Uterus (tissue), 4 donors: ENCODE results near the gene SIPA1. TPM values are rescaled to one million over a fixed set of nuclear protein-coding genes. Genes with fewer than 3 reads are reported as not detected.
A peak's percentile ranks its signal among the peaks of the same experiment; 100 is the strongest.
"Not testable (repeated sequence)": the region's sequence is repeated elsewhere in the genome, so short reads cannot be mapped to it uniquely, and the experiment has no call there.

Source experiments
- DNase-seq, 2 donors: peaks; one replicate each; pipeline ENCODE4 v3.0.0-alpha.2; 2019 to 2020
- H3K27ac ChIP-seq, 2 donors: fragments of 200-600 bp; sonication (generic); 1 replicate in 1 of 2; 2 replicates in 1 of 2; pipeline ENCODE4 v1.5.1; 2016 to 2018
- H3K27me3 ChIP-seq, 2 donors: fragments of 200-600 bp; sonication (generic); one replicate each; pipeline ENCODE4 v1.5.1; 2018 to 2019; ENCODE audit warnings: control low read depth in 1 of 2
- H3K36me3 ChIP-seq, 2 donors: fragments of 200-600 bp; sonication (generic); one replicate each; pipeline ENCODE4 v1.5.1; 2019; ENCODE audit warnings: control low read depth in 1 of 2
- H3K4me1 ChIP-seq, 2 donors: fragments of 200-600 bp; sonication (generic); one replicate each; pipeline ENCODE4 v1.5.1; 2018 to 2019; ENCODE audit warnings: control low read depth in 1 of 2
- H3K4me3 ChIP-seq, 2 donors: fragments of 200-600 bp; sonication (generic); 1 replicate in 1 of 2; 2 replicates in 1 of 2; pipeline ENCODE4 v1.5.1; 2018 to 2019; ENCODE audit warnings: mild to moderate bottlenecking in 1 of 2
- H3K9me3 ChIP-seq, 2 donors: fragments of 200-600 bp; sonication (generic); one replicate each; pipeline ENCODE4 v1.5.1; 2019; ENCODE audit warnings: control low read depth in 1 of 2
- POLR2A ChIP-seq, 2 donors: fragments of 450-650 bp; IDR thresholded peaks; one replicate each; pipeline ENCODE4 v1.6.1; 2016; ENCODE audit warnings: antibody characterized with exemption in 2 of 2, mild to moderate bottlenecking in 1 of 2, moderate library complexity in 1 of 2
- intact Hi-C: fragments of 100-400 bp; cut with DNase I; formaldehyde crosslinking; loops from one replicate; pipeline ENCODE4 v1.15.1; 2023; ENCODE audit warnings: low total_unique reads
- total RNA-seq, 4 donors: library from RNA; depleted of rRNA in 3 of 4; stranded (reverse); fragments of >200 nt in 3 of 4; gene quantifications; one replicate each; pipeline versions ENCODE4 v1.1.0 to v1.2.4, GENCODE V29; 2014 to 2023
- TF ChIP-seq, protein P1 (sequence below), 4 experiments: fragments of 200-600 bp in 2 of 4; fragments of 450-650 bp in 2 of 4; sonication (generic) in 2 of 4; IDR thresholded peaks; one replicate each; pipeline ENCODE4 v1.5.1; 2016 to 2019; ENCODE audit warnings: antibody characterized with exemption in 4 of 4, mild to moderate bottlenecking in 2 of 4, moderate library complexity in 1 of 4
- donor health status: DM: yes; HTN: yes; CAD: no.

The SIPA1 gene
- total RNA-seq, 4 donors from 2014 or later: 11.2 to 60.1 (median 27.0) TPM

DNA sequence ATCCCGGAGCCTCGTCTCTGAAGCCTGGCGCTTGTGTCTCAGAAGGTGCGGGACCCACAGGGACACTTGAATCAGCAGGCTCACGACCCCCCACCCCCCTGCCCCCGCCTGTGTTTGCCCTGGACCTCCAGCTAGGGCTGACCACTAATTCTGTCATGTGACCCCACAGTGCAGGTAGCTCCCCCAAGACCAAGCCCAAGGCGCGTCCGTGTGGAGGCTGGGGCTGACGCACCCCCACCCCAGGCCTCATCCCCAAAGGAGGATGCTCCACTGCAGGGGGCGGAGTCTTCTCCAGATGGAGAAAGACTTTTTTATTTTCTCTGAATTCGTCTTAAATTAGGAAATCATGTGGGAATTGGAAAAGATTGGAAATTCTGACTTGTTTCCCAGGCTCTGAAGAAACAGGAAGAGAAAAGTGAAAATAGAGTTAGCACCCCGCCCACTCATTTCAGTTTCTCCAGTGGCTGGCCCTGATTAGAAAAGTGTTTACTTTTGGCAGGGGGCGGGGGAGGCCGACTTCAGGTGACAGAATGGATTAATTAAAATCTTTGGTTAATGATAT, 25.8 kb downstream of the SIPA1 start:
- no peaks in the 10 kb centered on the region for H3K36me3 ChIP-seq
- H3K4me3 ChIP-seq: peak overlapping the region; percentile 87 to 88
- TF ChIP-seq POLR2A (IDR thresholded peaks at IDR 0.05): no peak
- TF ChIP-seq, protein P1, sequence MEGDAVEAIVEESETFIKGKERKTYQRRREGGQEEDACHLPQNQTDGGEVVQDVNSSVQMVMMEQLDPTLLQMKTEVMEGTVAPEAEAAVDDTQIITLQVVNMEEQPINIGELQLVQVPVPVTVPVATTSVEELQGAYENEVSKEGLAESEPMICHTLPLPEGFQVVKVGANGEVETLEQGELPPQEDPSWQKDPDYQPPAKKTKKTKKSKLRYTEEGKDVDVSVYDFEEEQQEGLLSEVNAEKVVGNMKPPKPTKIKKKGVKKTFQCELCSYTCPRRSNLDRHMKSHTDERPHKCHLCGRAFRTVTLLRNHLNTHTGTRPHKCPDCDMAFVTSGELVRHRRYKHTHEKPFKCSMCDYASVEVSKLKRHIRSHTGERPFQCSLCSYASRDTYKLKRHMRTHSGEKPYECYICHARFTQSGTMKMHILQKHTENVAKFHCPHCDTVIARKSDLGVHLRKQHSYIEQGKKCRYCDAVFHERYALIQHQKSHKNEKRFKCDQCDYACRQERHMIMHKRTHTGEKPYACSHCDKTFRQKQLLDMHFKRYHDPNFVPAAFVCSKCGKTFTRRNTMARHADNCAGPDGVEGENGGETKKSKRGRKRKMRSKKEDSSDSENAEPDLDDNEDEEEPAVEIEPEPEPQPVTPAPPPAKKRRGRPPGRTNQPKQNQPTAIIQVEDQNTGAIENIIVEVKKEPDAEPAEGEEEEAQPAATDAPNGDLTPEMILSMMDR (IDR thresholded peaks at IDR 0.05): no peak
- no peaks in the 10 kb centered on the region for H3K27me3 ChIP-seq
- peak; percentile 80 to 85 for DNase-seq
- intact Hi-C loops: no loop called here
- H3K9me3 ChIP-seq: no peaks in the 10 kb centered on the region
- peak overlapping the region; percentile 98 to 100 for H3K27ac ChIP-seq
- H3K4me1 ChIP-seq: peaks cover 7 to 11% of the 10 kb centered on the region in 2 donors

DNA sequence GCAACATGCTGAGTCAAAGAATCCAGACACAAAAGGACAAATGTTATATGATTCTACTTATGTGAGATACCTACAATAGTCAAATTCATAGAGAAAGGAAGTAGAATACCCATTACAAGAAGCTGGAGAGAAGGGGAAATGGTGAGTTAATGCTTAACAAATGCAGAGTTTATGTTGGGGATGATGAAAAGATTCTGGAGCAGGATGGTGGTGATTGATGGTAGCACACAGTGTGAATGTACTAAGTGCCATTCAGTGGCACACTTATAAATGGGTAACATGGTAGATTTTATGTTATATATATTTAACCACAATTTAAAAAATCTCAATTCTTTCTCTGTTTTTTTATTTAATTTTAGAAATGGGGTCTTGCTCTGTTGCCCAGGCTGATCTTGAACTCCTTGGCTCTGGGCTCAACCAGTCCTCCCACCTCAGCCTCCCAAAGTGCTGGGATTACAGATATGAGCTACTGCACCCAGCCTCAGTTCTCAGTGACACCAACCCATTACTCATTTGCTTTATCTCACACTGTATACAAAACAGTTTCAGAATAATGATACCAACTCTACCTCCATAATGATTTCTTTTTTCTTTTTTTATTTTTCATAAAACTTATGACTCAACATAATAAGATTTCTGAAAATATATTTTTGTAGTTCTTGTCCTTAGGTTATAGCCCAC, 34.4 kb downstream of the SIPA1 start:
- Histone ChIP-seq H3K4me3 (no peak overlapping the region), H3K4me1 (no peaks in the 10 kb centered on the region), H3K27ac (no peak overlapping the region), H3K27me3 (no peaks in the 10 kb centered on the region), H3K36me3 (no peaks in the 10 kb centered on the region), H3K9me3 (no peaks in the 10 kb centered on the region)
- TF ChIP-seq, protein P1 (IDR thresholded peaks at IDR 0.05): no peak
- no peak for TF ChIP-seq POLR2A (IDR thresholded peaks at IDR 0.05)
- intact Hi-C loops: no loop called here
- DNase-seq: no peak

DNA sequence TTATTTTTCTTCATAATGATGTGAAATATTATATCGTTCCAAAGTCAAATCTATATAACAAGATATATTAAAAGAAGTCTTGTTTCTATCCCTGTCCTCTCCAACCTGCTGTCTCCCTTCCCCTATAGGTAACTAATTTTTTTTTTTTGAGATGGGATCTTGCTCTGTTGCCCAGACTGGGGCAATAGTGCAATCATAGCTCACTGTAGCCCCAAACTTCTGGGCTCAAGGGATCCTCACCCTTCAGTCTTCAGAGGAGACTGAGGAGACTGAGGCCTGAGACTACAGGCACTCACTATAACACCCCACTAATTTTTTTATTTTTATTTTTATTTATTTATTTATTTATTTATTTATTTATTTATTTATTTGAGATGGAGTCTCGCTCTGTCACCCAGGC, 35.1 kb downstream of the SIPA1 start:
- TF ChIP-seq, protein P1 (IDR thresholded peaks at IDR 0.05): no peak
- no peak for TF ChIP-seq POLR2A (IDR thresholded peaks at IDR 0.05)

DNA sequence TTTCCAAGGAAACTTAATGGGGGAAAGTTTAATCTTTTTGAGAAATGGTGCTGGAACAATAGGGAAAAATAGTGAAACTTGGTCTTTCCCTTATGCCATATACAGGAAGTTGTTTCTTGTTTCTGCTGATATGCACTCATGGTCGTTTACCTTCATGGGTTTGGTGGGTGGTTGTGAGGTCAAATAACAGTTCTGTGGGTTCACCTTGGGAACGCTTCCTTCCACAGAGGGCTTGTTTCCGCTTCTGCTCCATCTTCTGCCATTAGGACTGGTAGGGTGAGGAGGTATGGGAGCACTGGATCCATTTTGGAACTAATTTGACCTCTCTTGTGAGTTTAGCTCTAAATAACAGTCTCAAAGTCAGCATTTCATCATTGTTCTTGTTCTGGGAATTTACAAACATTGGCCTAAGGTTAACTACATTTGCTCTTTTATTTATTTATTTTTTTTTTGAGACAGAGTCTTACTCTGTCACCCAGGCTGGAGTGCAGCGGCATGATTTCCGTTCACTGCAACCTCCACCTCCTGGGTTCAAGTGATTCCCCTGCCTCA, 42.4 kb downstream of the SIPA1 start:
- Histone ChIP-seq H3K36me3 (no peaks in the 10 kb centered on the region), H3K9me3 (no peaks in the 10 kb centered on the region)

More for the DNA sequence above, 35.1 kb downstream of the SIPA1 start:
- H3K36me3 ChIP-seq: no peaks in the 10 kb centered on the region
- no peak overlapping the region for H3K27ac ChIP-seq
- no peaks in the 10 kb centered on the region for H3K4me1 ChIP-seq
- intact Hi-C loops: no loop called here
- no peak for DNase-seq
- no peak overlapping the region for H3K4me3 ChIP-seq
- no peaks in the 10 kb centered on the region for H3K9me3 ChIP-seq
- H3K27me3 ChIP-seq: no peaks in the 10 kb centered on the region

DNA sequence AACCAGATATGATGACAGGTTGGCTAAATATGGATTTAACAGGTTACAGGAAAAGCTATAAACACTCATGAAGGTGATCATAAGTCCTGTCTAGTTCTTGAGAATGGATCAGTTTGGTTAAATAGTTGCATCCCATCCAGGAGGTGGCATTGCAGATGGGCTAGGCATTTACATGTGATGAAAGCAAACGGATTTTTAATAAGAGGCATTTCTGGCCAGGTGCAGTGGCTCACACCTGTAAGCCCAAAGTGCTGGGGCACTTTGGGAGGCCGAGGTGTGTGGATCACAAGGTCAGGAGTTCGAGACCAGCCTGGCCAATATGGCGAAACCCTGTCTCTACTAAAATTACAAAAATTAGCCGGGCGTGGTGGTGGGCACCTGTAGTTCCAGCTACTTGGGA, 45.6 kb downstream of the SIPA1 start:
- H3K36me3 ChIP-seq, H3K4me3 ChIP-seq, H3K27me3 ChIP-seq, intact Hi-C loops, H3K27ac ChIP-seq, H3K4me1 ChIP-seq, H3K9me3 ChIP-seq, DNase-seq: not testable (repeated sequence)

More for the DNA sequence above, 42.4 kb downstream of the SIPA1 start:
- Histone ChIP-seq H3K4me3 (no peak overlapping the region), H3K27ac (no peak overlapping the region), H3K4me1 (no peaks in the 10 kb centered on the region), H3K27me3 (no peaks in the 10 kb centered on the region)
- intact Hi-C loops: no loop called here
- DNase-seq: no peak
- TF ChIP-seq, protein P1 (IDR thresholded peaks at IDR 0.05): no peak
- no peak for TF ChIP-seq POLR2A (IDR thresholded peaks at IDR 0.05)
